HepG2 (cell line): ENCODE results near the gene BCAS3. TPM values are rescaled to one million over a fixed set of nuclear protein-coding genes. Genes with fewer than 3 reads are reported as not detected.

Experiments
- BCL6 ChIP-seq: IDR thresholded peaks from 2 replicates; pipeline ENCODE4 v1.6.1; 2016; ENCODE audit warnings: missing genetic modification reagents, missing compliant biosample characterization
- BORCS8-MEF2B ChIP-seq: sonication (generic); formaldehyde crosslinking; IDR thresholded peaks from 2 replicates; pipeline ENCODE4 v1.8.0; 2022; ENCODE audit warnings: mild to moderate bottlenecking, missing genetic modification reagents
- JUN ChIP-seq: sonication (generic); formaldehyde crosslinking; IDR thresholded peaks from 2 replicates; pipeline ENCODE4 v1.4.0; 2020; ENCODE audit warnings: mild to moderate bottlenecking, missing genetic modification reagents
- KAT7 ChIP-seq: IDR thresholded peaks from 2 replicates; pipeline ENCODE4 v1.6.1; 2018; ENCODE audit warnings: borderline replicate concordance, missing compliant biosample characterization
- KLF6 ChIP-seq: IDR thresholded peaks from 2 replicates; pipeline ENCODE4 v1.8.0; 2016; ENCODE audit warnings: missing biosample characterization, missing genetic modification reagents
- MIER3 ChIP-seq: IDR thresholded peaks from 2 replicates; pipeline ENCODE4 v1.6.1; 2016; ENCODE audit warnings: missing compliant biosample characterization, borderline replicate concordance
- NR3C1 ChIP-seq: sonication (generic); formaldehyde crosslinking; IDR thresholded peaks from 2 replicates; pipeline ENCODE4 v1.4.0; 2020; ENCODE audit warnings: missing genetic modification reagents
- PHF20 ChIP-seq: sonication (generic); formaldehyde crosslinking; IDR thresholded peaks from 2 replicates; pipeline ENCODE4 v1.5.0; 2020; ENCODE audit warnings: mild to moderate bottlenecking, missing genetic modification reagents
- SIX1 ChIP-seq: sonication (generic); formaldehyde crosslinking; IDR thresholded peaks from 2 replicates; pipeline ENCODE4 v1.4.0; 2020; ENCODE audit warnings: missing genetic modification reagents, borderline replicate concordance
- SKI ChIP-seq: fragments of 450-650 bp; IDR thresholded peaks from one replicate; pipeline ENCODE4 v1.6.1; 2018; ENCODE audit warnings: mild to moderate bottlenecking; ENCODE audit not compliant: partially characterized antibody
- SMAD3 ChIP-seq: sonication (generic); formaldehyde crosslinking; IDR thresholded peaks from 2 replicates; pipeline ENCODE4 v1.4.0; 2020; ENCODE audit warnings: missing genetic modification reagents
- ZNF496 ChIP-seq: sonication (generic); formaldehyde crosslinking; IDR thresholded peaks from 2 replicates; pipeline ENCODE4 v1.8.1; 2023; ENCODE audit warnings: mild to moderate bottlenecking, moderate library complexity, missing genetic modification reagents; ENCODE audit not compliant: insufficient replicate concordance
- ZNF547 ChIP-seq: sonication (generic); formaldehyde crosslinking; IDR thresholded peaks from 2 replicates; pipeline ENCODE4 v1.5.1; 2020; ENCODE audit warnings: mild to moderate bottlenecking, missing genetic modification reagents
- ZNF572 ChIP-seq: sonication (generic); formaldehyde crosslinking; IDR thresholded peaks from 2 replicates; pipeline ENCODE4 v1.5.1; 2020; ENCODE audit warnings: mild to moderate bottlenecking, missing genetic modification reagents
- ZNF614 ChIP-seq: IDR thresholded peaks from 2 replicates; pipeline ENCODE4 v1.6.1; 2018; ENCODE audit warnings: missing biosample characterization, missing genetic modification reagents, inconsistent platforms, borderline replicate concordance
- ZNF703 ChIP-seq: sonication (generic); formaldehyde crosslinking; IDR thresholded peaks from 2 replicates; pipeline ENCODE4 v1.5.1; 2020; ENCODE audit warnings: missing genetic modification reagents, mild to moderate bottlenecking, moderate library complexity, borderline replicate concordance
- ZNF768 ChIP-seq: sonication (generic); formaldehyde crosslinking; IDR thresholded peaks from 2 replicates; pipeline ENCODE4 v1.4.0; 2020; ENCODE audit warnings: missing genetic modification reagents
- polyA plus RNA-seq, 8 experiments: library from polyadenylated mRNA; depleted of rRNA in 3 of 8; stranded (reverse) in 7 of 8; unstranded in 1 of 8; fragments of >200 nt; fragmentation: Illumina TruSeq in 4 of 8; extraction: Trizol in 4 of 8; gene quantifications; 2 replicates each; pipeline versions ENCODE4 v1.2.1 to v1.2.3, GENCODE V29; 2011 to 2016; ENCODE audit warnings: low read depth in 4 of 8, missing spikeins in 1 of 8, mixed read lengths in 1 of 8; ENCODE audit not compliant: insufficient read depth in 1 of 8
- total RNA-seq, 5 experiments: library from RNA; depleted of rRNA; stranded (reverse); fragments of >200 nt; fragmentation: Illumina TruSeq; extraction: Trizol; gene quantifications; 2 replicates each; pipeline ENCODE4 v1.2.3, GENCODE V29; 2016; ENCODE audit warnings: low read depth in 1 of 5
- TF ChIP-seq, protein P1 (sequence below): IDR thresholded peaks from 2 replicates; pipeline ENCODE4 v1.6.1; 2016; ENCODE audit warnings: low read depth, borderline replicate concordance
- TF ChIP-seq, protein P2 (sequence below): sonication (generic); formaldehyde crosslinking; IDR thresholded peaks from 2 replicates; pipeline ENCODE4 v1.8.0; 2022; ENCODE audit warnings: missing genetic modification reagents, mild to moderate bottlenecking, inconsistent platforms, borderline replicate concordance
- TF ChIP-seq, protein P3 (sequence below): sonication (generic); formaldehyde crosslinking; IDR thresholded peaks from 2 replicates; pipeline ENCODE4 v1.5.0; 2020; ENCODE audit warnings: mild to moderate bottlenecking, low read depth, missing genetic modification reagents, borderline replicate concordance
- TF ChIP-seq, protein P4 (sequence below): sonication (generic); formaldehyde crosslinking; IDR thresholded peaks from 2 replicates; pipeline ENCODE4 v1.4.0; 2020; ENCODE audit warnings: missing genetic modification reagents, borderline replicate concordance
- TF ChIP-seq, protein P5 (sequence below): sonication (generic); formaldehyde crosslinking; IDR thresholded peaks from 2 replicates; pipeline ENCODE4 v1.4.0; 2020; ENCODE audit warnings: missing genetic modification reagents

Gene BCAS3
- total and polyA plus RNA-seq, 2 of the 13 experiments (the other 11 are each of a cell fraction or from before 2014, with no cell fraction given), result 10.7 to 11.2 TPM

DNA sequence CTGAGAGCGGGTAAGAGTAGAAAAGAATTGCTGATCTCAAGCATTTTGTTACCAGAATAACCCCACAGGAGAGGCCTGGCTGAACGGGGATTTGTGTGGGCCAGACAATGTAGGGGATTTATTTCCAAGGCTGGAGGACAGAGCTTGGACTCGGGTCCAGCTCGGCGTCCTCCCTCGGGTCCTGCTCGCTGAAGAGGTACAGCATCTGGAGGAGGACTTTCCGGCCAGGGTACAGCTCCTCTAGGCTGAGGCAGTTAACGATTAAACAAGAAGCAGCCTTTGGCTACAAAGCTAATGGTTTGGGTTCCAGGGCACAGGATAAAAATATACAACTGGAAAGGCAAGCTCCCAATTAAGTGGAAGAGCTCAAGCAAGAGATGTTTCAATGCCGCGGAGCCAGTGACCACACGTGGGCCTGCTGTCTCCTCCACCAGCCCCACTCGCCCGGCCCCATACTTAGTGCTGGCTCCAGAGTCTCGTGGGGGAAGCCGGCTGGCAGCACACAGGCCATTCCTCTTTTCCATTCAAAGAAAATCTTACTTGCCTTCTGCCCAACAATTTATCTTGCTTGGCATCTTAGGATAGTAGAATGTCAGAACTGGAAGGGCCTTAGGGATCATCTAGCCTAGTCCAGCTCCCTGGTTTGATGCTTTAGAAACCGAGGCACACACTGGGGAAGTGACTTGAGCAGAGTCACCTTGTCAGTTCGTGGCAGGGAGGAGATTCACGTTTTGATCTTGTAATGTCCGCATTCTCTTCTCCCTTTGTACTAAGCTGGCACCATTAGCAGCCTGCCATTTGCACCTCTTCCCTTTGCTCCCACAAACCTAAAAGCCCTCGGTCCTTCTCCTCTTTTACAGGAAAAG, 636.0 kb downstream of the BCAS3 start (continued):
- TF ChIP-seq, protein P1, sequence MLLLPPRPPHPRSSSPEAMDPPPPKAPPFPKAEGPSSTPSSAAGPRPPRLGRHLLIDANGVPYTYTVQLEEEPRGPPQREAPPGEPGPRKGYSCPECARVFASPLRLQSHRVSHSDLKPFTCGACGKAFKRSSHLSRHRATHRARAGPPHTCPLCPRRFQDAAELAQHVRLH (CRISPR knock-in tag), result no peak
- TF ChIP-seq JUN (no peak), PHF20 (no peak), BORCS8-MEF2B (CRISPR knock-in tag) (no peak), ZNF768 (CRISPR knock-in tag) (no peak), SMAD3 (CRISPR knock-in tag) (no peak), SIX1 (no peak; the same call in 1 of the 2 replicates), ZNF496 (CRISPR knock-in tag) (no peak), KLF6 (no peak), BCL6 (CRISPR knock-in tag) (no peak), ZNF614 (no peak), ZNF572 (CRISPR knock-in tag) (no peak), KAT7 (CRISPR knock-in tag) (no peak), ZNF703 (CRISPR knock-in tag) (no peak), MIER3 (CRISPR knock-in tag) (peak; percentile 31; the same call in 1 of the 2 replicates), SKI (no peak), NR3C1 (CRISPR knock-in tag) (no peak), ZNF547 (CRISPR knock-in tag) (peak; percentile 62; the same call in 1 of the 2 replicates)
- TF ChIP-seq, protein P2, sequence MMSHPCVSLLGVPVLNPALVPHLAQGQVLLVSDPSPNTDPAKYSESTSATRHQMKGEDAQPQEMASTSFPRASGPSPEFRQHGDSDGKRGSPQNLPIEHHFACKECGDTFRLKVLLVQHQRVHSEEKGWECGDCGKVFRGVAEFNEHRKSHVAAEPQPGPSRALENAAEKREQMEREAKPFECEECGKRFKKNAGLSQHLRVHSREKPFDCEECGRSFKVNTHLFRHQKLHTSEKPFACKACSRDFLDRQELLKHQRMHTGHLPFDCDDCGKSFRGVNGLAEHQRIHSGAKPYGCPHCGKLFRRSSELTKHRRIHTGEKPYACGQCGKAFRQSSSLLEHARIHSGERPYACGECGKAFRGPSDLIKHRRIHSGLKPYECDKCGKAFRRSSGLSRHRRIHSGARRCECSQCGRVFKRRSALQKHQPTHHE (CRISPR knock-in tag), result no peak
- TF ChIP-seq, protein P3, sequence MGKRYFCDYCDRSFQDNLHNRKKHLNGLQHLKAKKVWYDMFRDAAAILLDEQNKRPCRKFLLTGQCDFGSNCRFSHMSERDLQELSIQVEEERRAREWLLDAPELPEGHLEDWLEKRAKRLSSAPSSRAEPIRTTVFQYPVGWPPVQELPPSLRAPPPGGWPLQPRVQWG (CRISPR knock-in tag), result no peak
- TF ChIP-seq, protein P4, sequence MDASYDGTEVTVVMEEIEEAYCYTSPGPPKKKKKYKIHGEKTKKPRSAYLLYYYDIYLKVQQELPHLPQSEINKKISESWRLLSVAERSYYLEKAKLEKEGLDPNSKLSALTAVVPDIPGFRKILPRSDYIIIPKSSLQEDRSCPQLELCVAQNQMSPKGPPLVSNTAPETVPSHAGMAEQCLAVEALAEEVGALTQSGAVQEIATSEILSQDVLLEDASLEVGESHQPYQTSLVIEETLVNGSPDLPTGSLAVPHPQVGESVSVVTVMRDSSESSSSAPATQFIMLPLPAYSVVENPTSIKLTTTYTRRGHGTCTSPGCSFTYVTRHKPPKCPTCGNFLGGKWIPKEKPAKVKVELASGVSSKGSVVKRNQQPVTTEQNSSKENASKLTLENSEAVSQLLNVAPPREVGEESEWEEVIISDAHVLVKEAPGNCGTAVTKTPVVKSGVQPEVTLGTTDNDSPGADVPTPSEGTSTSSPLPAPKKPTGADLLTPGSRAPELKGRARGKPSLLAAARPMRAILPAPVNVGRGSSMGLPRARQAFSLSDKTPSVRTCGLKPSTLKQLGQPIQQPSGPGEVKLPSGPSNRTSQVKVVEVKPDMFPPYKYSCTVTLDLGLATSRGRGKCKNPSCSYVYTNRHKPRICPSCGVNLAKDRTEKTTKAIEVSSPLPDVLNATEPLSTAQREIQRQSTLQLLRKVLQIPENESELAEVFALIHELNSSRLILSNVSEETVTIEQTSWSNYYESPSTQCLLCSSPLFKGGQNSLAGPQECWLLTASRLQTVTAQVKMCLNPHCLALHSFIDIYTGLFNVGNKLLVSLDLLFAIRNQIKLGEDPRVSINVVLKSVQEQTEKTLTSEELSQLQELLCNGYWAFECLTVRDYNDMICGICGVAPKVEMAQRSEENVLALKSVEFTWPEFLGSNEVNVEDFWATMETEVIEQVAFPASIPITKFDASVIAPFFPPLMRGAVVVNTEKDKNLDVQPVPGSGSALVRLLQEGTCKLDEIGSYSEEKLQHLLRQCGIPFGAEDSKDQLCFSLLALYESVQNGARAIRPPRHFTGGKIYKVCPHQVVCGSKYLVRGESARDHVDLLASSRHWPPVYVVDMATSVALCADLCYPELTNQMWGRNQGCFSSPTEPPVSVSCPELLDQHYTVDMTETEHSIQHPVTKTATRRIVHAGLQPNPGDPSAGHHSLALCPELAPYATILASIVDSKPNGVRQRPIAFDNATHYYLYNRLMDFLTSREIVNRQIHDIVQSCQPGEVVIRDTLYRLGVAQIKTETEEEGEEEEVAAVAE (CRISPR knock-in tag), result no peak
- TF ChIP-seq, protein P5, sequence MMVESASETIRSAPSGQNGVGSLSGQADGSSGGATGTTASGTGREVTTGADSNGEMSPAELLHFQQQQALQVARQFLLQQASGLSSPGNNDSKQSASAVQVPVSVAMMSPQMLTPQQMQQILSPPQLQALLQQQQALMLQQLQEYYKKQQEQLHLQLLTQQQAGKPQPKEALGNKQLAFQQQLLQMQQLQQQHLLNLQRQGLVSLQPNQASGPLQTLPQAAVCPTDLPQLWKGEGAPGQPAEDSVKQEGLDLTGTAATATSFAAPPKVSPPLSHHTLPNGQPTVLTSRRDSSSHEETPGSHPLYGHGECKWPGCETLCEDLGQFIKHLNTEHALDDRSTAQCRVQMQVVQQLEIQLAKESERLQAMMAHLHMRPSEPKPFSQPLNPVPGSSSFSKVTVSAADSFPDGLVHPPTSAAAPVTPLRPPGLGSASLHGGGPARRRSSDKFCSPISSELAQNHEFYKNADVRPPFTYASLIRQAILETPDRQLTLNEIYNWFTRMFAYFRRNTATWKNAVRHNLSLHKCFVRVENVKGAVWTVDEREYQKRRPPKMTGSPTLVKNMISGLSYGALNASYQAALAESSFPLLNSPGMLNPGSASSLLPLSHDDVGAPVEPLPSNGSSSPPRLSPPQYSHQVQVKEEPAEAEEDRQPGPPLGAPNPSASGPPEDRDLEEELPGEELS (CRISPR knock-in tag), result peak; percentile 20; the same call in 1 of the 2 replicates
